ENCODE data around the gene CROCC2. TPM values are rescaled to one million over a fixed set of nuclear protein-coding genes. Genes with fewer than 3 reads are reported as not detected.

CROCC2 gene
- total and polyA plus RNA-seq, 2 of the 13 experiments (the other 11 are each of a cell fraction or from before 2014, with no cell fraction given), result not detected

- H3K79me2 ChIP-seq (ENCODE audit: insufficient read depth, low read length), result no peaks in the 10 kb centered on the region
- intact Hi-C loops (cut with micrococcal nuclease; ENCODE audit: unreplicated experiment), result no loop called here
- no peaks in the 10 kb centered on the region; a peak in 1 of 5 replicates for H3K27me3 ChIP-seq (ENCODE audit: control insufficient read depth in 1 of 2, insufficient read depth in 2 of 2, low read length in 2 of 2)
- TF ChIP-seq MATR3 (CRISPR knock-in tag; IDR thresholded peaks at IDR 0.05) (no peak), HOMEZ (CRISPR knock-in tag; IDR thresholded peaks at IDR 0.05; ENCODE audit: low read depth) (peak; percentile 45; the same call in 1 of the 2 replicates), PAXIP1 (CRISPR knock-in tag; conservative IDR thresholded peaks at IDR 0.05) (no peak), MAFK (conservative IDR thresholded peaks at IDR 0.05 in 1 of 2, IDR thresholded peaks at IDR 0.05 in 1 of 2; ENCODE audit: low read length in 2 of 2) (no peak)
- no peak overlapping the region for H2AFZ ChIP-seq (ENCODE audit: low read length)
- ATAC-seq (no peak), DNase-seq (ENCODE audit: low spot score) (no peak), FAIRE-seq (no peak)
- H3K27ac ChIP-seq (ENCODE audit: extremely low read length, insufficient read depth, low read length), result no peak overlapping the region
- no peak overlapping the region for H3K9ac ChIP-seq (ENCODE audit: insufficient read depth, low read depth, low read length)
- in situ Hi-C loops (cut with HindIII; ENCODE audit: extremely low pct_ligation_motif_present, low pct_unique_long_range_greater_than_20kb), result no loop called here
- no peak overlapping the region for H3K4me2 ChIP-seq (ENCODE audit: low read depth, low read length)
- H3K36me3 ChIP-seq (replicated peaks in 1 of 2; ENCODE audit: control insufficient read depth in 1 of 2, insufficient read depth in 2 of 2, low read length in 2 of 2), result no peaks in the 10 kb centered on the region
- H4K20me1 ChIP-seq (ENCODE audit: insufficient read depth, low read length), result no peaks in the 10 kb centered on the region
- no TSS peak for BruUV-seq (replicated peaks)
- POLR2A ChIA-PET, result no interaction called here
- 63% methylated on average over 20 of the region's 20 CpGs for WGBS (ENCODE audit: low lambda C conversion rate)
- peaks cover 8% of the 10 kb centered on the region for H3K9me3 ChIP-seq (ENCODE audit: low read length)
- H3K4me3 ChIP-seq (replicated peaks in 1 of 3; ENCODE audit: insufficient read depth in 1 of 3, low read depth in 2 of 3, low read length in 3 of 3), result no peak overlapping the region
- CTCF ChIA-PET (ENCODE audit: low intra/inter-chr PET ratio, low total read pairs), result no interaction called here
- H3K4me1 ChIP-seq (ENCODE audit: insufficient read depth, low read length), result peaks cover 12% of the 10 kb centered on the region
Measured at GRCh38 chr2:241031436-241032165, 125.5 kb downstream of the CROCC2 start.

All from HepG2 (cell line).